Heart left ventricle (tissue), 13 donors: ENCODE results near the gene THOC7.

Experiments
- POLR2A ChIP-seq, 2 donors: fragments of 450-650 bp; IDR thresholded peaks; one replicate each; pipeline ENCODE4 v1.6.1; 2017; ENCODE audit warnings: antibody characterized with exemption in 2 of 2, mild to moderate bottlenecking in 2 of 2, moderate library complexity in 2 of 2
- TF ChIP-seq, protein P1 (sequence below), 12 donors: fragments of 200-600 bp; sonication (generic) in 4 of 12; IDR thresholded peaks; one replicate each; pipeline versions ENCODE4 v1.5.0 to v1.8.0; 2018 to 2022; ENCODE audit warnings: antibody characterized with exemption in 12 of 12, mild to moderate bottlenecking in 5 of 12
- donor health status: ischemic (EF 13 %, LVEDD 7.1; RV severe dilation, severe dysfunction).
- donor health status: DM: no; HTN: yes; CAD: no.
- donor health status: DM: no; HTN: no; CAD: no.
- donor health status: ischemic (EF 25% LVEDD 6.9; RV normal size, moderate dysfunction).
- donor health status: ischemic (EF 25% LVEDD 5.7; RV mildly dilated, moderate dysfunction).
- donor health status: ischemic (EF 35%, LVEDD 5.7; RV mildly dilated, moderate dysfunction).
- donor health status: nonischemic (EF 11% LVEDD 7.7; RV severe dilation, severe dysfunction).
- donor health status: DM: yes; HTN: yes; CAD: no.
- donor health status: PGD.
- donor health status: ischemic (EF 29% LVEDD 5.4; RV normal size, mild dysfunction).
- donor health status: nonischemic (EF 23%, LVEDD 6.1; RV moderate dilation, normal function).

DNA sequence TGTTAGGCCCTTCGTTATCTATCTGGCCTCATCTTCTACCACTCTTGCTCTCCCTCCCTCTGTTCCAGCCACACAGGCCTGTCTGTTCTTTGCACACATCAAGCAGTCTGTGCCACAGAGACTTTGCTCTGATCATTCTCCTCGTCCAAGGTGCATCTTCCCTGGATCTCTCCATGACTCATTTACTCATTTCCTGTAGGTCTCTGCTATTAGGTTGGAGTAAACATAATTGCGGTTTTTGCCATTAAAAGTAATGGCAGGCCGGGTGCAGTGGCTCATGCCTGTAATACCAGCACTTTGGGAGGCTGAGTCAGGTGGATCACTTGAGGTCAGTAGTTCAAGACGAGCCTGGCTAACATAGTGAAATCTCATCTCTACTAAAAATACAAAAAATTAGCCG lies 54.0 kb downstream of the THOC7 start:
- TF ChIP-seq, protein P1, sequence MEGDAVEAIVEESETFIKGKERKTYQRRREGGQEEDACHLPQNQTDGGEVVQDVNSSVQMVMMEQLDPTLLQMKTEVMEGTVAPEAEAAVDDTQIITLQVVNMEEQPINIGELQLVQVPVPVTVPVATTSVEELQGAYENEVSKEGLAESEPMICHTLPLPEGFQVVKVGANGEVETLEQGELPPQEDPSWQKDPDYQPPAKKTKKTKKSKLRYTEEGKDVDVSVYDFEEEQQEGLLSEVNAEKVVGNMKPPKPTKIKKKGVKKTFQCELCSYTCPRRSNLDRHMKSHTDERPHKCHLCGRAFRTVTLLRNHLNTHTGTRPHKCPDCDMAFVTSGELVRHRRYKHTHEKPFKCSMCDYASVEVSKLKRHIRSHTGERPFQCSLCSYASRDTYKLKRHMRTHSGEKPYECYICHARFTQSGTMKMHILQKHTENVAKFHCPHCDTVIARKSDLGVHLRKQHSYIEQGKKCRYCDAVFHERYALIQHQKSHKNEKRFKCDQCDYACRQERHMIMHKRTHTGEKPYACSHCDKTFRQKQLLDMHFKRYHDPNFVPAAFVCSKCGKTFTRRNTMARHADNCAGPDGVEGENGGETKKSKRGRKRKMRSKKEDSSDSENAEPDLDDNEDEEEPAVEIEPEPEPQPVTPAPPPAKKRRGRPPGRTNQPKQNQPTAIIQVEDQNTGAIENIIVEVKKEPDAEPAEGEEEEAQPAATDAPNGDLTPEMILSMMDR (IDR thresholded peaks at IDR 0.05), result no peak
- no peak for TF ChIP-seq POLR2A (IDR thresholded peaks at IDR 0.05)
